A204.1 (cell line): ENCODE data around the gene RSPRY1.

ENCODE experiments used
- FAIRE-seq: peaks from 2 replicates; lab custom pipeline; 2012; peaks lifted over from hg19 to GRCh38; lab: Jason Lieb, UNC

The RSPRY1 gene

GRCh38 chr16:57224651-57225335, 38.7 kb downstream of the RSPRY1 start:
- FAIRE-seq = no peak

- no peak for FAIRE-seq
Observed at GRCh38 chr16:57225978-57226377, 39.8 kb downstream of the RSPRY1 start.

- no peak for FAIRE-seq
Observed at GRCh38 chr16:57226701-57227621, 40.8 kb downstream of the RSPRY1 start.

GRCh38 chr16:57229079-57229478, 43.0 kb downstream of the RSPRY1 start:
- FAIRE-seq = no peak

- no peak for FAIRE-seq
Observed at GRCh38 chr16:57231821-57232350, 45.8 kb downstream of the RSPRY1 start.

GRCh38 chr16:57233944-57234706, 48.0 kb downstream of the RSPRY1 start:
- FAIRE-seq = no peak

- FAIRE-seq = no peak
Observed at GRCh38 chr16:57234707-57235092, 48.6 kb downstream of the RSPRY1 start.

GRCh38 chr16:57235128-57236021, 49.2 kb downstream of the RSPRY1 start:
- no peak for FAIRE-seq

GRCh38 chr16:57236022-57236350, 49.9 kb downstream of the RSPRY1 start:
- no peak for FAIRE-seq

- FAIRE-seq = no peak
Observed at GRCh38 chr16:57238682-57239081, 52.6 kb downstream of the RSPRY1 start.

GRCh38 chr16:57239107-57239506, 53.0 kb downstream of the RSPRY1 start:
- FAIRE-seq = no peak

GRCh38 chr16:57240851-57241250, 54.7 kb downstream of the RSPRY1 start:
- no peak for FAIRE-seq

GRCh38 chr16:57242650-57243049, 56.5 kb downstream of the RSPRY1 start:
- FAIRE-seq = no peak

GRCh38 chr16:57244463-57244766, 58.3 kb downstream of the RSPRY1 start:
- no peak for FAIRE-seq

GRCh38 chr16:57244767-57245471, 58.8 kb downstream of the RSPRY1 start, which contains the start of gene ARL2BP:
Gene ARL2BP, plus strand, starts transcription at chr16:57245259. Its CDS starts 109 bp downstream, at chr16:57245368.
- FAIRE-seq = peak; percentile 48

GRCh38 chr16:57245472-57246113, 59.5 kb downstream of the RSPRY1 start:
- FAIRE-seq = no peak

- FAIRE-seq = no peak
Observed at GRCh38 chr16:57251352-57251751, 65.2 kb downstream of the RSPRY1 start.

GRCh38 chr16:57252148-57252721, 66.1 kb downstream of the RSPRY1 start:
- no peak for FAIRE-seq

- no peak for FAIRE-seq
Observed at GRCh38 chr16:57253466-57253865, 67.3 kb downstream of the RSPRY1 start.
